K562 (cell line): ENCODE measurements around the gene SUPT3H. TPM values are rescaled to one million over a fixed set of nuclear protein-coding genes. Genes with fewer than 3 reads are reported as not detected.

Experiments
- ATAC-seq: fragments of 200-7000 bp; cut with Tn5 transposase; 3 replicates; pipeline ENCODE4 v1.9.1; 2020; ENCODE audit warnings: moderate library complexity
- BruUV-seq: library from RNA; stranded (reverse); fragments of 400-500 nt; replicated peaks from 2 replicates; lab custom pipeline; 2021; lab: Mats Ljungman, UMichigan
- CTCF ChIA-PET: fragments of 300-600 bp; formaldehyde crosslinking; extraction: SDS; loops from one replicate; lab custom pipeline; 2021; ENCODE audit warnings: low intra/inter-chr PET ratio; lab: Yijun Ruan, JAX
- POLR2A ChIA-PET: fragments of 300-600, 350-650 bp; sonication (Branson Sonifier 250); formaldehyde crosslinking; extraction: SDS; loops from one replicate; lab custom pipeline; 2021; ENCODE audit warnings: antibody characterized with exemption, inconsistent platforms; lab: Yijun Ruan, JAX
- DNase-seq, 4 experiments: peaks; one replicate each; pipeline versions ENCODE4 v3.0.0 to v3.0.0-alpha.2; 2011 to 2018; ENCODE audit warnings: low spot score in 3 of 4, mixed read lengths in 3 of 4; ENCODE audit errors: extremely low read depth in 1 of 4
- FAIRE-seq: peaks from 2 replicates; lab custom pipeline; 2011; peaks lifted over from hg19 to GRCh38; lab: Jason Lieb, UNC
- H2AFZ ChIP-seq: 2 replicates; pipeline ENCODE4 v1.6.0; 2011; ENCODE audit warnings: low read depth, low read length, control low read depth, inconsistent platforms
- H3K27ac ChIP-seq: fragments of 200-600 bp; 3 replicates; pipeline ENCODE4 v1.8.0; 2011; ENCODE audit warnings: low read depth, mild to moderate bottlenecking, control low read depth, inconsistent platforms, low read length, moderate library complexity, mixed read lengths; ENCODE audit errors: extremely low read depth
- H3K27me3 ChIP-seq, 2 experiments: fragments of 300-600 bp in 1 of 2; 2 replicates in 1 of 2; 3 replicates in 1 of 2; pipeline versions ENCODE4 v1.6.0 to v1.8.0; 2011; ENCODE audit warnings: inconsistent platforms in 2 of 2, low read length in 2 of 2, mild to moderate bottlenecking in 1 of 2, mixed read lengths in 1 of 2, moderate library complexity in 1 of 2; ENCODE audit not compliant: control insufficient read depth in 2 of 2, insufficient read depth in 2 of 2
- H3K36me3 ChIP-seq: fragments of 300-600 bp; 3 replicates; pipeline ENCODE4 v1.8.0; 2011; ENCODE audit warnings: mild to moderate bottlenecking, low read length, inconsistent platforms; ENCODE audit not compliant: control insufficient read depth, insufficient read depth
- H3K4me1 ChIP-seq, 2 experiments: fragments of 200-600 bp in 1 of 2; replicated peaks in 1 of 2; 2 replicates in 1 of 2; 3 replicates in 1 of 2; pipeline versions ENCODE4 v1.5.1 to v1.8.0; 2011; ENCODE audit warnings: inconsistent platforms in 2 of 2, low read length in 2 of 2, mild to moderate bottlenecking in 1 of 2, mixed read lengths in 1 of 2, moderate library complexity in 1 of 2; ENCODE audit not compliant: control insufficient read depth in 2 of 2, insufficient read depth in 2 of 2
- H3K4me2 ChIP-seq: 2 replicates; pipeline ENCODE4 v1.6.1; 2011; ENCODE audit warnings: low read length, control low read depth, inconsistent platforms, mixed read lengths; ENCODE audit not compliant: insufficient read depth
- H3K4me3 ChIP-seq: fragments of 200-600 bp; sonication (generic), shearing (Covaris generic); 2 replicates; pipeline ENCODE4 v1.5.1; 2016; ENCODE audit warnings: control low read depth, inconsistent platforms
- H3K79me2 ChIP-seq: fragments of 200-600 bp; 3 replicates; pipeline ENCODE4 v1.8.0; 2011; ENCODE audit warnings: low read length, inconsistent platforms; ENCODE audit not compliant: control insufficient read depth, insufficient read depth
- H3K9ac ChIP-seq, 2 experiments: 2 replicates each; pipeline versions ENCODE4 v1.6.0 to v1.6.1; 2011; ENCODE audit warnings: low read depth in 2 of 2, low read length in 2 of 2, control low read depth in 1 of 2, inconsistent platforms in 1 of 2, mild to moderate bottlenecking in 1 of 2, mixed read lengths in 1 of 2; ENCODE audit not compliant: insufficient read depth in 1 of 2
- H3K9me1 ChIP-seq: one replicate; pipeline ENCODE4 v1.6.0; 2011; ENCODE audit warnings: inconsistent platforms, mild to moderate bottlenecking, low read length, moderate library complexity; ENCODE audit not compliant: control insufficient read depth, insufficient read depth
- H3K9me3 ChIP-seq: replicated peaks from 2 replicates; pipeline ENCODE4 v1.5.1; 2011; ENCODE audit warnings: low read depth, low read length, inconsistent platforms; ENCODE audit not compliant: control insufficient read depth, insufficient read depth
- H4K20me1 ChIP-seq: replicated peaks from 2 replicates; pipeline ENCODE4 v1.6.1; 2011; ENCODE audit warnings: low read length, inconsistent platforms, mixed read lengths; ENCODE audit not compliant: control insufficient read depth, insufficient read depth
- DACH1 ChIP-seq: fragments of 450-650 bp; IDR thresholded peaks from 2 replicates; pipeline ENCODE4 v1.6.1; 2018; ENCODE audit not compliant: partially characterized antibody
- FOSL1 ChIP-seq: fragments of 200-800 bp; sonication (Bioruptor generic); conservative IDR thresholded peaks from 2 replicates; pipeline ENCODE4 v1.6.1; 2016; ENCODE audit warnings: missing genetic modification characterization, missing compliant biosample characterization
- SNRNP70 ChIP-seq: fragments of 200-400 bp; formaldehyde crosslinking; optimal IDR thresholded peaks from 2 replicates; pipeline ENCODE3; 2017; ENCODE audit warnings: low read depth, low read length
- SREBF1 ChIP-seq: fragments of 150-350 bp; IDR thresholded peaks from 2 replicates; pipeline ENCODE4 v1.6.1; 2014; ENCODE audit warnings: antibody characterized with exemption, low read depth, low read length, borderline replicate concordance
- ZFPM2 ChIP-seq: fragments of 250-450 bp; sonication (Bioruptor Pico); IDR thresholded peaks from 2 replicates; pipeline ENCODE4 v1.5.1; 2022; ENCODE audit warnings: mild to moderate bottlenecking
- WGBS: fragments of 100-300 bp; shearing (Covaris generic); methylation state at CpG from one replicate; pipeline ENCODE4 v1.1.6; 2016; ENCODE audit warnings: low coverage, mixed read lengths; ENCODE audit not compliant: insufficient coverage; ENCODE audit errors: missing lambda C conversion rate; 5-methylcytosine and 5-hydroxymethylcytosine counted together
- in situ Hi-C: fragments of 300-500 bp; cut with MboI; formaldehyde crosslinking; loops from 4 replicates; pipeline ENCODE4 v1.15.0; 2018; ENCODE audit warnings: inconsistent platforms, mixed read lengths
- intact Hi-C: fragments of 100-400 bp; cut with micrococcal nuclease; formaldehyde crosslinking; loops from 2 replicates; pipeline ENCODE4 v1.14.2; 2022
- polyA plus RNA-seq, 8 experiments: library from polyadenylated mRNA; depleted of rRNA in 4 of 8; stranded (reverse) in 5 of 8; unstranded in 3 of 8; fragments of >200 nt; fragmentation: Nextera tagmentation in 2 of 8; fragmentation: Illumina TruSeq in 1 of 8; extraction: Ambion mirVana in 2 of 8; extraction: Trizol in 1 of 8; gene quantifications; 2 replicates each; pipeline versions ENCODE4 v1.2.1 to v1.2.3, GENCODE V29; 2011 to 2014; ENCODE audit warnings: inconsistent platforms in 1 of 8, missing spikeins in 1 of 8
- total RNA-seq, 7 experiments: library from RNA; depleted of rRNA in 6 of 7; stranded (reverse); fragments of >200 nt in 6 of 7; fragmentation: Illumina TruSeq in 2 of 7; extraction: Trizol in 2 of 7; gene quantifications; 2 replicates each; pipeline versions ENCODE4 v1.2.1 to v1.2.3, GENCODE V29; 2011 to 2021; ENCODE audit warnings: low replicate concordance in 1 of 7

The SUPT3H gene
- total and polyA plus RNA-seq, 9 of the 15 experiments (the other 6 are each of a cell fraction or from before 2014, with no cell fraction given), result 7.2 to 16.3 (median 11.9) TPM

- H3K9ac ChIP-seq, result no peak overlapping the region
- no peaks in the 10 kb centered on the region for H3K79me2 ChIP-seq
- H3K4me3 ChIP-seq, result no peak overlapping the region
- TF ChIP-seq ZFPM2 (CRISPR knock-in tag) (no peak), SREBF1 (no peak)
- in situ Hi-C loops, result no loop called here
- H2AFZ ChIP-seq, result no peak overlapping the region
- H3K9me3 ChIP-seq, result no peaks in the 10 kb centered on the region
- WGBS, result 33% methylated on average over 3 of the region's 3 CpGs
- DNase-seq (no peak), ATAC-seq (no peak), FAIRE-seq (no peak)
- no peaks in the 10 kb centered on the region for H4K20me1 ChIP-seq
- H3K4me2 ChIP-seq, result no peak overlapping the region
- H3K36me3 ChIP-seq, result no peaks in the 10 kb centered on the region
- H3K27ac ChIP-seq, result no peak overlapping the region
- no TSS peak for BruUV-seq
- no peaks in the 10 kb centered on the region for H3K4me1 ChIP-seq
- CTCF ChIA-PET, result no interaction called here
- POLR2A ChIA-PET, result interaction anchor here (0.6 kb wide), 1 partner anchor 19 kb away, joined by 3 read pairs; no protein-coding TSS in a partner anchor
- no peaks in the 10 kb centered on the region for H3K27me3 ChIP-seq
- intact Hi-C loops, result no loop called here
- H3K9me1 ChIP-seq, result no peaks in the 10 kb centered on the region
Measured at GRCh38 chr6:45212976-45213375, 164.8 kb downstream of the SUPT3H start.

- Histone ChIP-seq H3K27ac (no peak overlapping the region), H3K79me2 (no peaks in the 10 kb centered on the region), H3K9ac (no peak overlapping the region), H3K4me1 (no peaks in the 10 kb centered on the region), H3K36me3 (no peaks in the 10 kb centered on the region), H3K27me3 (no peaks in the 10 kb centered on the region), H3K9me3 (no peaks in the 10 kb centered on the region), H4K20me1 (no peaks in the 10 kb centered on the region), H3K4me3 (no peak overlapping the region), H3K4me2 (no peak overlapping the region), H3K9me1 (no peaks in the 10 kb centered on the region), H2AFZ (no peak overlapping the region)
- TF ChIP-seq SNRNP70 (no peak), DACH1 (no peak), FOSL1 (tag) (peak; percentile 65)
- CTCF ChIA-PET, result no interaction called here
- DNase-seq (no peak), ATAC-seq (no peak), FAIRE-seq (no peak)
- in situ Hi-C loops (no loop called here), intact Hi-C loops (no loop called here)
- 23% methylated on average over 2 of the region's 2 CpGs for WGBS
- BruUV-seq, result no TSS peak
- POLR2A ChIA-PET, result no interaction called here
Measured at GRCh38 chr6:45209762-45210161, 168.0 kb downstream of the SUPT3H start.
